Parathyroid adenoma (tissue), 2 donors: ENCODE data around the gene RPS6KA2.

ENCODE experiments used
- H2AFZ ChIP-seq: fragments of 300-600 bp; sonication (generic); one replicate; pipeline ENCODE4 v1.7.0; 2017; ENCODE audit warnings: antibody characterized with exemption, mild to moderate bottlenecking
- H3K27ac ChIP-seq: fragments of 300-600 bp; sonication (generic); one replicate; pipeline ENCODE4 v1.7.0; 2017
- H3K27me3 ChIP-seq: fragments of 300-600 bp; sonication (generic); one replicate; pipeline ENCODE4 v1.7.0; 2017; ENCODE audit warnings: low read length; ENCODE audit not compliant: control insufficient read depth, insufficient read depth
- H3K36me3 ChIP-seq: fragments of 300-600 bp; sonication (generic); one replicate; pipeline ENCODE4 v1.7.0; 2017; ENCODE audit warnings: low read length; ENCODE audit not compliant: control insufficient read depth, insufficient read depth
- H3K4me1 ChIP-seq: fragments of 300-600 bp; sonication (generic); one replicate; pipeline ENCODE4 v1.7.0; 2017; ENCODE audit warnings: control low read depth
- H3K4me2 ChIP-seq: fragments of 300-600 bp; sonication (generic); one replicate; pipeline ENCODE4 v1.7.0; 2017; ENCODE audit warnings: low read length
- H3K4me3 ChIP-seq: fragments of 300-600 bp; sonication (generic); one replicate; pipeline ENCODE4 v1.7.0; 2017; ENCODE audit warnings: low read depth, low read length
- H3K79me2 ChIP-seq: fragments of 300-600 bp; sonication (generic); one replicate; pipeline ENCODE4 v1.7.0; 2017; ENCODE audit warnings: control low read depth
- H3K9ac ChIP-seq: fragments of 300-600 bp; sonication (generic); one replicate; pipeline ENCODE4 v1.7.0; 2017; ENCODE audit warnings: mild to moderate bottlenecking
- H3K9me3 ChIP-seq: fragments of 300-600 bp; sonication (generic); one replicate; pipeline ENCODE4 v1.7.0; 2017; ENCODE audit warnings: low read length; ENCODE audit not compliant: control insufficient read depth
- CTCF ChIP-seq: fragments of 300-600 bp; sonication (generic); IDR thresholded peaks from one replicate; pipeline ENCODE4 v1.7.0; 2017; ENCODE audit warnings: antibody characterized with exemption, mild to moderate bottlenecking
- donor health status: primary hyperparathyroidism.

RPS6KA2 gene

DNA sequence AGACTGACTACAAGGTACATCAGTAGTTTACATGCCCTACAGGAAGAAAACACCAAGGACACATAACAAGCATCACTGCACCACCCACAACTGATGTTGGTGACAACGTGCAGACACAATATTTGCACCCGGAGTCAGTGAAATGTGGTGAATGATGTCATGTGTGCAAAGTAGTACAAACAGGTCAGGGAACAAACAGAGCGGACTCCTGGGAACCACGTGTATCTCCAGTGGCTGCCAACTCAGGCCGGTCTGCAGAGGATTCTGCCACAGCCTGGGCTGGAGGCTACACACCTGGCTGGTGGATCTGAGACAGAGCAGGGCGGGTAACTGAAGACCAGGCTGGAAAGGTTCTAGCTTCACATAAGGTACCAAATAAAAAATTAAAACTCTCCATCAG, 28.2 kb upstream of the RPS6KA2 start:
- no peaks in the 10 kb centered on the region for H3K27me3 ChIP-seq
- no peak overlapping the region for H2AFZ ChIP-seq
- H3K79me2 ChIP-seq, result no peaks in the 10 kb centered on the region
- H3K36me3 ChIP-seq, result no peaks in the 10 kb centered on the region
- no peak overlapping the region for H3K27ac ChIP-seq
- no peak overlapping the region for H3K4me2 ChIP-seq
- no peak overlapping the region for H3K9ac ChIP-seq
- H3K4me3 ChIP-seq, result no peak overlapping the region
- TF ChIP-seq CTCF, result no peak
- no peaks in the 10 kb centered on the region for H3K9me3 ChIP-seq
- no peaks in the 10 kb centered on the region for H3K4me1 ChIP-seq

- Histone ChIP-seq H3K4me1 (no peaks in the 10 kb centered on the region), H3K4me2 (no peak overlapping the region), H3K9me3 (no peaks in the 10 kb centered on the region), H3K79me2 (no peaks in the 10 kb centered on the region), H3K27ac (no peak overlapping the region), H3K9ac (no peak overlapping the region), H3K27me3 (no peaks in the 10 kb centered on the region), H3K4me3 (no peak overlapping the region), H3K36me3 (no peaks in the 10 kb centered on the region), H2AFZ (no peak overlapping the region)
- TF ChIP-seq CTCF, result no peak
These were observed 27.5 kb upstream of the RPS6KA2 start for GRCh38 chr6:166654573-166654972.

DNA sequence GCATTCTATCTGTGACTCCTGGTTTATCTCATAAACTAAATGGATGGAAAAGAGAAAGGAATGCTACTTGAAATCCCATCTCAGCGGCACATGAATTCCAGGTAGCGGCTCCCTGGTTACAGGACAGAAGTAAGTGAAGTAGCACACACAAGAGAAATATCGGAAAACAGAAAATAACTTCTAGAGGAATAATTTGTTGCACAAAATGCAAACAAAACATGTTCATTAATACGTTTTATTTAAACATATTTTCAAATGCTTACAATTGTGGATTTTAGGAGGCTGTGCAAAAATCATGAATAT, 26.5 kb upstream of the RPS6KA2 start:
- H3K36me3 ChIP-seq, result no peaks in the 10 kb centered on the region
- TF ChIP-seq CTCF, result no peak
- no peaks in the 10 kb centered on the region for H3K79me2 ChIP-seq
- H3K4me2 ChIP-seq, result no peak overlapping the region
- no peak overlapping the region for H3K9ac ChIP-seq
- no peak overlapping the region for H2AFZ ChIP-seq
- no peak overlapping the region for H3K4me3 ChIP-seq
- H3K27ac ChIP-seq, result no peak overlapping the region
- no peaks in the 10 kb centered on the region for H3K27me3 ChIP-seq
- no peaks in the 10 kb centered on the region for H3K4me1 ChIP-seq
- no peaks in the 10 kb centered on the region for H3K9me3 ChIP-seq

- Histone ChIP-seq H3K4me3 (no peak overlapping the region), H3K4me2 (no peak overlapping the region), H3K4me1 (no peaks in the 10 kb centered on the region), H3K79me2 (no peaks in the 10 kb centered on the region), H3K27ac (no peak overlapping the region), H3K9me3 (no peaks in the 10 kb centered on the region), H3K27me3 (no peaks in the 10 kb centered on the region), H3K36me3 (no peaks in the 10 kb centered on the region), H2AFZ (no peak overlapping the region), H3K9ac (no peak overlapping the region)
- TF ChIP-seq CTCF, result no peak
These were observed 24.1 kb upstream of the RPS6KA2 start for GRCh38 chr6:166650824-166651807.

DNA sequence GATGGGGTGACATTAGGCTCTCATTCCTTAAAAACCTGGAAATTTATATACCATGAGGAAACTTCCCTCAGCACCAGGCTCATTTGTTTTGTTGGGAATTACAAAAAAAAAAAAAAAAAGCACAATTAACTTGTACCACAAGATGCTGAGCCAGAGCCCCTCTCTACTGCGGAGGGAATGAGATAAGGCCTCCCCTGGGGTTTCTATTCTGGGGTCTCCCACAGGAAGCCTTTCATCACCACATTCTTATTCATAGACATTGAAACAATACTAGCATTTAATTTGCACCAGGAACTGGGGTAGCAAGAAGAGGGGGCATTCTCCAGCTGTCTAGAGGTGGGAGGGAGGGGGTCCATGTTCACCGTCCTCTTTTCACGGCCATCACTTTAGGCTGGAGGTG, 23.0 kb upstream of the RPS6KA2 start:
- no peaks in the 10 kb centered on the region for H3K79me2 ChIP-seq
- H3K4me1 ChIP-seq, result no peaks in the 10 kb centered on the region
- no peak overlapping the region for H3K9ac ChIP-seq
- TF ChIP-seq CTCF, result no peak
- no peaks in the 10 kb centered on the region for H3K36me3 ChIP-seq
- no peak overlapping the region for H2AFZ ChIP-seq
- no peak overlapping the region for H3K27ac ChIP-seq
- H3K4me2 ChIP-seq, result no peak overlapping the region
- no peaks in the 10 kb centered on the region for H3K9me3 ChIP-seq
- no peaks in the 10 kb centered on the region for H3K27me3 ChIP-seq
- no peak overlapping the region for H3K4me3 ChIP-seq
